ENCODE measurements around the gene SLC19A1. TPM values are rescaled to one million over a fixed set of nuclear protein-coding genes. Genes with fewer than 3 reads are reported as not detected.
A peak's percentile ranks its signal among the peaks of the same experiment; 100 is the strongest.

Gene SLC19A1
- total RNA-seq, 4 donors from 2014 or later, result 3.3 to 27.9 (median 11.4) TPM

DNA sequence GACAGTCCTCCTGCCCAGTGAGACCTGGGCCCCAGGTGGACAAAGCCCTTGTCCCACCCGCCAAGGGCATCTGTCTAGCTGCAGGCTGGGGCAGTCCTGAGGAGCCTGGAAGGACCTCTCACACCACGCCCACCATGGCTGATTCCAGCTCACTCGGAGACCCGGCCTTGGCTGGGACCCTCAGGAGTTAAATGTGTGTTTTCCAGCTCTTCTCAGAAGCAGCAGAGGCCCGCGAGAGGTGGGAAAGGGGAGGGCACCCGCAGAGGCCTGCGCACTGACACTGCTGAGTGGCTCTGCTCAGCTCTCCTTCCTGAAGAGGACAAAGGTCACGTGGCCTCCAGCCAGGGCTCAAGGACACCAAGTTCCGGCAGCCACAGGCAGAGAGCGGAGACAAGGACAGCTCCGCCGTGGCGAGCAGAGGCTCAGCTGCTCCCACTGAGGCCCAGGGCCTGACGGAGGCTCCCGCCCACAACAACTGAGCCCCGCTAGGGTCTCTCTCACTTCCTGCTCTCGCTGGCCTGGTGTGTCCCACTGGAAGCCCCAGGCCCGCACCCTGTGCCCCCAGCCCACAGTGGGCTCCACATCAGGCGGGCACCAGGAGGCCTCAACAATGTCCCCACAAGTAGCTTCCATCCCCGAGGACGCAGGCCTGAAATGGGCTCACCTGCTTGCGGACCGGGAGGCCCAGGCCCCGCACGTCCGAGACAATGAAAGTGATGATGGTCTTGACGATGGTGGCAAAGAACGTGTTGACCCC lies 16.9 kb downstream of the SLC19A1 start:
- no peak overlapping the region for H3K27ac ChIP-seq
- no peak overlapping the region for H3K4me3 ChIP-seq
- DNase-seq (ENCODE audit: low spot score in 2 of 2), result peak in 1 of 2 donors; percentile 23
- peaks cover 0 to 21% (median 8%) of the 10 kb centered on the region in 4 donors for H3K9me3 ChIP-seq
- H3K27me3 ChIP-seq, result no peaks in the 10 kb centered on the region
- WGBS, 2 donors, result 81 to 87% methylated on average over 24 to 27 of the region's 29 CpGs
- no peaks in the 10 kb centered on the region for H3K4me1 ChIP-seq
- H3K36me3 ChIP-seq, result peaks cover 0 to 86% (median 0%) of the 10 kb centered on the region in 3 donors
- TF ChIP-seq POLR2A (IDR thresholded peaks at IDR 0.05) (no peak), EP300 (IDR thresholded peaks at IDR 0.05) (no peak)
- TF ChIP-seq, protein P1, sequence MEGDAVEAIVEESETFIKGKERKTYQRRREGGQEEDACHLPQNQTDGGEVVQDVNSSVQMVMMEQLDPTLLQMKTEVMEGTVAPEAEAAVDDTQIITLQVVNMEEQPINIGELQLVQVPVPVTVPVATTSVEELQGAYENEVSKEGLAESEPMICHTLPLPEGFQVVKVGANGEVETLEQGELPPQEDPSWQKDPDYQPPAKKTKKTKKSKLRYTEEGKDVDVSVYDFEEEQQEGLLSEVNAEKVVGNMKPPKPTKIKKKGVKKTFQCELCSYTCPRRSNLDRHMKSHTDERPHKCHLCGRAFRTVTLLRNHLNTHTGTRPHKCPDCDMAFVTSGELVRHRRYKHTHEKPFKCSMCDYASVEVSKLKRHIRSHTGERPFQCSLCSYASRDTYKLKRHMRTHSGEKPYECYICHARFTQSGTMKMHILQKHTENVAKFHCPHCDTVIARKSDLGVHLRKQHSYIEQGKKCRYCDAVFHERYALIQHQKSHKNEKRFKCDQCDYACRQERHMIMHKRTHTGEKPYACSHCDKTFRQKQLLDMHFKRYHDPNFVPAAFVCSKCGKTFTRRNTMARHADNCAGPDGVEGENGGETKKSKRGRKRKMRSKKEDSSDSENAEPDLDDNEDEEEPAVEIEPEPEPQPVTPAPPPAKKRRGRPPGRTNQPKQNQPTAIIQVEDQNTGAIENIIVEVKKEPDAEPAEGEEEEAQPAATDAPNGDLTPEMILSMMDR (IDR thresholded peaks at IDR 0.05), result no peak

GRCh38 chr21:45524756-45525152 lies 17.5 kb downstream of the SLC19A1 start:
- no peak for DNase-seq (ENCODE audit: low spot score in 2 of 2)
- H3K36me3 ChIP-seq, result peaks cover 0 to 86% (median 0%) of the 10 kb centered on the region in 3 donors
- no peak overlapping the region for H3K4me3 ChIP-seq
- peaks cover 0 to 26% (median 10%) of the 10 kb centered on the region in 4 donors for H3K9me3 ChIP-seq
- TF ChIP-seq EP300 (IDR thresholded peaks at IDR 0.05), result no peak
- TF ChIP-seq, protein P1 (IDR thresholded peaks at IDR 0.05), result no peak
- TF ChIP-seq POLR2A (IDR thresholded peaks at IDR 0.05), result no peak
- no peaks in the 10 kb centered on the region for H3K27me3 ChIP-seq
- no peaks in the 10 kb centered on the region for H3K4me1 ChIP-seq
- 91 to 93% methylated on average over 8 to 10 of the region's 11 CpGs for WGBS, 2 donors
- H3K27ac ChIP-seq, result no peak overlapping the region

DNA sequence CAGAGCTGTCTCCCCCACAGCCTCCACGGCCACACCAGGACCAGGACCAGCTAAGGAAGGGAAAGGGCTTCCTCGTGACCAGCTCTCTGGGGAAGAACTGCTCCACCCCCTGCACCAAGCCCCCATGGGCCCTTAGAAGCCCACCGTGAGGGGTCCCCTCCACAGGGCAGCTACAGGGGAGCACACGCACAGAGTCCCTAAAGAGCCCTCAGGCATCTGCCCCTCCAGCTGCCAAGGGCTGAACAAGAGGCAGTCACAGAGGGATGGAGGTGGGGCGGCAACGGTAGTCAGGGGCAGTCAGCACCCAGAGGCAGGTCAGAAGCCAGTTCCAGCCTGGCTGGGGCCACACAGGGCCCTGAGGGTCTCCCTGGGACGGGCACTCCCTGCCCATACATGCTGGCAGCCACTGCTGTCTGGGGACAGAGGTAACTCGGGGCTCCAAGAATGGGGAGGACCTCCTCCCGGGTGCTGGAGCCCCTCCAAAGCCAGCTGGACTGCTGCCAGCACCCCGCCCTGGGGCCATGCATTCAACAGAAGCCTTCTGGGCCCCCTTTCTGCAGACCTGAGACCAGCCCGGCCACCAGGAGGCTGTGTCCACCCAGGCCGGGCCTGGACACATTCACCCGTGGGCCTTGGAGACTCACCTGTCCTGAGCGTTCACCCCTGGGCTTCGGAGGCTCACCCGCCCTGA lies 18.7 kb downstream of the SLC19A1 start:
- H3K27me3 ChIP-seq, result no peaks in the 10 kb centered on the region
- 76% methylated on average over 13 to 14 of the region's 16 CpGs for WGBS, 2 donors
- TF ChIP-seq, protein P1 (IDR thresholded peaks at IDR 0.05), result no peak
- no peak for TF ChIP-seq POLR2A (IDR thresholded peaks at IDR 0.05)
- TF ChIP-seq EP300 (IDR thresholded peaks at IDR 0.05), result no peak
- H3K9me3 ChIP-seq, result peaks cover 0 to 38% (median 16%) of the 10 kb centered on the region in 4 donors
- peaks cover 0 to 80% (median 0%) of the 10 kb centered on the region in 3 donors for H3K36me3 ChIP-seq
- DNase-seq (ENCODE audit: low spot score in 2 of 2), result peak in 1 of 2 donors; percentile 11
- no peak overlapping the region for H3K4me3 ChIP-seq
- no peak overlapping the region for H3K27ac ChIP-seq
- no peaks in the 10 kb centered on the region for H3K4me1 ChIP-seq

DNA sequence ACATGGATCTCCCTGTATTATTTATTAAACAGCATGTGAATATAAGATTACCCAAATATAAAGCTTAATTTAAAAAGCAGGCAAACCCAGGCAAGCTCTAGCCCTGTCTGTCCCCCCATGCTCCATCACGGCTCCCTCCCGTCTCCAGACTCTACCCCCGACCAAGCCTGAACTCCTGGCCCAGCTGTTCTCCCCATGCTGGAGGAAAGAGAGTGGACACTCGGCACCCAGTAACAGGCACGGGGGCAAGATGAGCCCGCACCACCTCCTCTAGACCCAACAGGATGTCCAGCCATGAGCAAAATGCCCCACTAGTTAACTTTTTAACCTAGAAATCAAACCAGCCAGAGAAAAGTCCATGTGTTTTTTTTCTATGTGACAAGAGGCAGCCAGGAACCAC lies 19.3 kb downstream of the SLC19A1 start:
- no peak for TF ChIP-seq POLR2A (IDR thresholded peaks at IDR 0.05)
- no peak for TF ChIP-seq EP300 (IDR thresholded peaks at IDR 0.05)
- TF ChIP-seq, protein P1 (IDR thresholded peaks at IDR 0.05), result no peak
- DNase-seq (ENCODE audit: low spot score in 2 of 2), result no peak
- H3K4me3 ChIP-seq, result no peak overlapping the region
- 93 to 98% methylated on average over 6 of the region's 6 CpGs for WGBS, 2 donors
- H3K27ac ChIP-seq, result no peak overlapping the region
- H3K27me3 ChIP-seq, result no peaks in the 10 kb centered on the region
- H3K36me3 ChIP-seq, result peaks cover 0 to 74% (median 0%) of the 10 kb centered on the region in 3 donors
- no peaks in the 10 kb centered on the region for H3K4me1 ChIP-seq
- peaks cover 0 to 43% (median 18%) of the 10 kb centered on the region in 4 donors for H3K9me3 ChIP-seq

DNA sequence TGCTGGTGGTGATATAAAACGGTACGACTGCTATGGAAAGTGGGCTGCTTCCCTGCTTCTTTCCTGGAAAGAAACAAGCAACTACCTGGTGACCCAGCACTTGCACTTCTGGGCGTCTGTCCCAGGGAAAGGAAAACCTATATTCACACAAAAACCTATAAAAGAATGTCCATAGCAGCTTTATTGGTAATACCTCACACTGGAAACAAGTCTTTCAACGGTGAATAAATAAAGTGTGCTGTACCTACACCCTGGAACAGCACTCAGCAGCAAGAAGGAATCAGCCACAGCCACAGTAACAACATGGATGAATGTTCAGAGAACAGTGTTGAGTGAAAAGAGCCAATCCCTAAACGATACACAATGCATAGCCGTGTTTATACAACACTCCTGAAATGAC lies 19.9 kb downstream of the SLC19A1 start:
- H3K4me1 ChIP-seq, result no peaks in the 10 kb centered on the region
- no peak for DNase-seq (ENCODE audit: low spot score in 2 of 2)
- peaks cover 0 to 47% (median 18%) of the 10 kb centered on the region in 4 donors for H3K9me3 ChIP-seq
- H3K36me3 ChIP-seq, result peaks cover 0 to 72% (median 0%) of the 10 kb centered on the region in 3 donors
- TF ChIP-seq, protein P1 (IDR thresholded peaks at IDR 0.05), result no peak
- no peak for TF ChIP-seq POLR2A (IDR thresholded peaks at IDR 0.05)
- TF ChIP-seq EP300 (IDR thresholded peaks at IDR 0.05), result no peak
- H3K27ac ChIP-seq, result no peak overlapping the region
- H3K27me3 ChIP-seq, result no peaks in the 10 kb centered on the region
- 98% methylated on average over 6 of the region's 6 CpGs for WGBS, 2 donors
- no peak overlapping the region for H3K4me3 ChIP-seq

Data from tibial nerve (tissue), 4 donors.